PC-9 (cell line): ENCODE data around the gene AKT1. TPM values are rescaled to one million over a fixed set of nuclear protein-coding genes. Genes with fewer than 3 reads are reported as not detected.

ENCODE experiments used
- BruUV-seq: library from RNA; stranded (reverse); fragments of 400-500 nt; replicated peaks from 2 replicates; lab custom pipeline; 2021; lab: Mats Ljungman, UMichigan
- CTCF ChIA-PET: fragments of 300-600 bp; sonication (Branson Sonifier 250); formaldehyde crosslinking; loops from one replicate; lab custom pipeline; 2022; ENCODE audit warnings: antibody characterized with exemption; lab: Charles Lee
- POLR2A ChIA-PET: fragments of 300-600 bp; sonication (Branson Sonifier 250); formaldehyde crosslinking; loops from one replicate; lab custom pipeline; 2022; ENCODE audit warnings: antibody characterized with exemption; ENCODE audit not compliant: unreplicated experiment; lab: Charles Lee
- DNase-seq, 2 experiments: peaks; one replicate each; pipeline versions ENCODE4 v3.0.0 to v3.0.0-alpha.2; 2015 to 2022; ENCODE audit warnings: mixed read lengths in 1 of 2
- H2AFZ ChIP-seq: fragments of 200-600 bp; sonication (generic); 2 replicates; pipeline ENCODE4 v1.8.1; 2017; ENCODE audit warnings: antibody characterized with exemption
- H3F3A ChIP-seq: fragments of 200-600 bp; sonication (generic); 2 replicates; pipeline ENCODE4 v1.8.1; 2017; ENCODE audit warnings: antibody characterized with exemption, mild to moderate bottlenecking, low read depth; ENCODE audit not compliant: insufficient read depth
- H3K27ac ChIP-seq: fragments of 200-600 bp; sonication (generic); 2 replicates; pipeline ENCODE4 v1.6.1; 2016; ENCODE audit warnings: mixed run types
- H3K27me3 ChIP-seq: fragments of 200-600 bp; sonication (generic); 2 replicates; pipeline ENCODE4 v1.6.1; 2016; ENCODE audit warnings: low read depth, mixed run types; ENCODE audit not compliant: insufficient read depth
- H3K36me3 ChIP-seq: fragments of 200-600 bp; sonication (generic); 2 replicates; pipeline ENCODE4 v1.6.1; 2016; ENCODE audit warnings: low read depth, mixed run types
- H3K4me1 ChIP-seq: fragments of 200-600 bp; sonication (generic); replicated peaks from 2 replicates; pipeline ENCODE4 v1.6.1; 2016; ENCODE audit warnings: mixed run types; ENCODE audit not compliant: insufficient read depth
- H3K4me2 ChIP-seq: fragments of 200-600 bp; sonication (generic); 2 replicates; pipeline ENCODE4 v1.6.1; 2017; ENCODE audit warnings: mixed run types
- H3K4me3 ChIP-seq: fragments of 200-600 bp; sonication (generic); 2 replicates; pipeline ENCODE4 v1.6.1; 2016; ENCODE audit warnings: mixed run types
- H3K79me2 ChIP-seq: fragments of 200-600 bp; sonication (generic); 2 replicates; pipeline ENCODE4 v1.6.1; 2017; ENCODE audit warnings: low read depth, mixed run types
- H3K9me2 ChIP-seq: fragments of 200-600 bp; sonication (generic); 2 replicates; pipeline ENCODE4 v1.8.1; 2017; ENCODE audit warnings: mild to moderate bottlenecking; ENCODE audit not compliant: insufficient read depth
- H3K9me3 ChIP-seq: fragments of 200-600 bp; sonication (generic); 2 replicates; pipeline ENCODE4 v1.8.1; 2016; ENCODE audit warnings: low read depth; ENCODE audit not compliant: insufficient read depth
- H4K20me1 ChIP-seq: fragments of 200-600 bp; sonication (generic); 2 replicates; pipeline ENCODE4 v1.8.1; 2017; ENCODE audit not compliant: insufficient read depth
- EZH2 ChIP-seq: fragments of 200-600 bp; sonication (generic); IDR thresholded peaks from 2 replicates; pipeline ENCODE4 v1.8.0; 2017; ENCODE audit warnings: antibody characterized with exemption, low read depth
- intact Hi-C: fragments of 100-400 bp; cut with micrococcal nuclease; formaldehyde crosslinking; loops from one replicate; pipeline ENCODE4 v1.10.0; 2022; ENCODE audit not compliant: unreplicated experiment
- total RNA-seq: library from RNA; stranded (reverse); gene quantifications from 2 replicates; pipeline ENCODE4 v1.2.3, GENCODE V29; 2021
- TF ChIP-seq, protein P1 (sequence below): fragments of 200-600 bp; sonication (generic); conservative IDR thresholded peaks from 2 replicates; pipeline ENCODE4 v1.6.1; 2017; ENCODE audit warnings: mixed run types, antibody characterized with exemption, mild to moderate bottlenecking, moderate library complexity

Gene AKT1
- total RNA-seq, 1 experiment from 2014 or later: 107 TPM

DNA sequence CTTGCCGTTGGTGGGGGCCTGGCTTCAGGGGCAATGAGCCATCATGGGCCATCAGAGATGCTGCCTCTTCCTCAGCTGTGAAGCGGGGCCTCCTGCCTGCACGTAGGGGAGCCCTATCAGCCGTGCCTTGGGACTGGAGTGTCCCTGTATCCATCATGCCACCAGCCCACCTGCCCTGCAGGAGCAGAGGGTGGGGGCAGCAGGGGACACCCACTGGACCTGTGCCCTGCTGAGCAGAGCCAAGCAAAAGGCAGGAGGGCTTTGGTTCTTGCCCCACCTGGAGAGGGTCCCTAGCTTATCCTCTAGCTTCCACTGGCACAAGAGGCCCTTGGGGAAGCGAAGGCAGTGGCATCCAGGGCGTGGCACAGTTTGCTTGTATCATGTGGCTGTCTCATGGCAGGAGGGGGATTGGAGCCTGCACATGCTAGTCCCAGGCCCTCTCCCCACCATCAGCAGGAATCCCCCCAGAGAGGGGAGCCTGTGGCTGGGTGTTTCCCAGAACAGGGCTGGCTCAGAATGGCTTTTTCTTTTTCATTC, 61.4 kb downstream of the AKT1 start:
- Histone ChIP-seq H3K4me3 (no peak overlapping the region), H2AFZ (no peak overlapping the region), H3K79me2 (no peaks in the 10 kb centered on the region), H3K4me1 (no peaks in the 10 kb centered on the region), H3K4me2 (no peak overlapping the region), H3K27ac (no peak overlapping the region), H3K9me2 (no peaks in the 10 kb centered on the region), H4K20me1 (no peaks in the 10 kb centered on the region), H3K36me3 (no peaks in the 10 kb centered on the region), H3K9me3 (no peaks in the 10 kb centered on the region), H3F3A (no peaks in the 10 kb centered on the region), H3K27me3 (no peaks in the 10 kb centered on the region)
- intact Hi-C loops: no loop called here
- POLR2A ChIA-PET: no interaction called here
- no TSS peak for BruUV-seq
- DNase-seq: no peak
- TF ChIP-seq, protein P1, sequence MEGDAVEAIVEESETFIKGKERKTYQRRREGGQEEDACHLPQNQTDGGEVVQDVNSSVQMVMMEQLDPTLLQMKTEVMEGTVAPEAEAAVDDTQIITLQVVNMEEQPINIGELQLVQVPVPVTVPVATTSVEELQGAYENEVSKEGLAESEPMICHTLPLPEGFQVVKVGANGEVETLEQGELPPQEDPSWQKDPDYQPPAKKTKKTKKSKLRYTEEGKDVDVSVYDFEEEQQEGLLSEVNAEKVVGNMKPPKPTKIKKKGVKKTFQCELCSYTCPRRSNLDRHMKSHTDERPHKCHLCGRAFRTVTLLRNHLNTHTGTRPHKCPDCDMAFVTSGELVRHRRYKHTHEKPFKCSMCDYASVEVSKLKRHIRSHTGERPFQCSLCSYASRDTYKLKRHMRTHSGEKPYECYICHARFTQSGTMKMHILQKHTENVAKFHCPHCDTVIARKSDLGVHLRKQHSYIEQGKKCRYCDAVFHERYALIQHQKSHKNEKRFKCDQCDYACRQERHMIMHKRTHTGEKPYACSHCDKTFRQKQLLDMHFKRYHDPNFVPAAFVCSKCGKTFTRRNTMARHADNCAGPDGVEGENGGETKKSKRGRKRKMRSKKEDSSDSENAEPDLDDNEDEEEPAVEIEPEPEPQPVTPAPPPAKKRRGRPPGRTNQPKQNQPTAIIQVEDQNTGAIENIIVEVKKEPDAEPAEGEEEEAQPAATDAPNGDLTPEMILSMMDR: no peak
- no peak for TF ChIP-seq EZH2
- CTCF ChIA-PET: no interaction called here

DNA sequence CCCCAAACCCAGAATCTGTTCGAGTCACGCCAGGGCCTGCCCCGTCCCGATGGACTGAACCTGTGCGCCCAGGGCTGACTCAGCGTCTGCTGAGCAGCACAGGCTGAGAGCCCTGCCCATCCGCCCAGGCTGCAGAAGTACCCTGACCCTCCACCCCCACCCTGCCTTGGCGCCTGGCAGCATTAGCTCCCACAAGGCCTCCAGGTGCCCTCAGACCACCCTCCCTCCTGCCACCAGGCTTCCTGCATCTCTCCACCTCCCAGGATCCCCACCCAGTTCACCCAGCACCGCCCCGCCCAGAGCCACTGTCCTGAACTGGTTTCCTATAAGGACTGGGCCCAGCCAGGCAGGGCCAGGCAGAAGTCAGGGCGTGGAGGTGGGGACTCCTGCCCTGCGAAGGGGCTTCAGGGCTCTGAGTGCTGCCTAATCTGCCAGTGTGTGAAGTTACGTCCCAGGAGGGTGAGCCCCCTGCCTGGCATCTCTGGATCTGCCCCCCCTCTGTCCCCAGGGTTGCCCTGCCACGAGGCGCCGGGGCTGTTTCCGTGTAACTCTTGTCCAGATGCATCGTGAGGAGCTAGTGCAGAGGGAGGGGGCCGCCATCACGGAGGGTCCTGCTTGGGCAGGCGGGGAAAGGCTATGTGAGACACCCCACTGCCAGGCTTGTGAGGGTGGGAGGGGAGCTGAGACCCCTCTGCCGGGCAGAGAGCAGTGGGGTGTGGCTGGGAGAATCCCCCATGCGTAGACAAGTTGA, 62.4 kb downstream of the AKT1 start:
- Histone ChIP-seq H3K4me2 (no peak overlapping the region), H4K20me1 (no peaks in the 10 kb centered on the region), H2AFZ (no peak overlapping the region), H3K27me3 (no peaks in the 10 kb centered on the region), H3K9me3 (no peaks in the 10 kb centered on the region), H3K36me3 (no peaks in the 10 kb centered on the region), H3K4me1 (no peaks in the 10 kb centered on the region), H3K27ac (no peak overlapping the region), H3F3A (no peaks in the 10 kb centered on the region), H3K79me2 (no peaks in the 10 kb centered on the region), H3K9me2 (no peaks in the 10 kb centered on the region), H3K4me3 (no peak overlapping the region)
- intact Hi-C loops: no loop called here
- BruUV-seq: no TSS peak
- peak in 1 of 2 experiments; percentile 45 for DNase-seq
- TF ChIP-seq, protein P1: no peak
- TF ChIP-seq EZH2: no peak
- ChIA-PET CTCF (interaction anchor here (0.6 kb wide), 1 partner anchor 24 kb away, joined by 4 read pairs; no protein-coding TSS in a partner anchor), POLR2A (no interaction called here)

DNA sequence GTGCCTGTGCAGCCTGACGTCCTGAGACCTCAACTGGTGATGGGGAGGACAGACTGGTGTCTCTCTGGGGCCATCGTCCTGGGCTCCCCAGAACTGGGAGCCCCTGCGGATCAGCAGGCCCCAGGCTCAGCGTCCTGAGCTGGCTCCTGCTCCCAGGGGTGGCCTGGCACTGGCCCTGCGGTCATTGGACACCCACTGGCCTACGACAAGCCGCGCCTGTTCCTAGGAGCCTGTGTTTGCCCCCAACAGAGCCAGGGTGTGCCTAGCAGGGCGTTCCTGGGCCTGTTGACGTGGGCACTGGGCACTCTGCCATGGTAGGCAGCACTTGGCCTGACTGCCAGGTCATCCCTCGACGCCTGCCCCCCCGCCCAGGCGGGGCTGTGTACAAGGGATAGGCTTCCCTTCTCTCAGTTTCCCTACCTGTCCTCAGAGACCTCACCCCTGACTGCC, 63.2 kb downstream of the AKT1 start:
- Histone ChIP-seq H3K4me3 (no peak overlapping the region), H3K36me3 (no peaks in the 10 kb centered on the region), H3K4me1 (no peaks in the 10 kb centered on the region), H3K27ac (no peak overlapping the region), H4K20me1 (no peaks in the 10 kb centered on the region), H3K9me2 (no peaks in the 10 kb centered on the region), H3K79me2 (no peaks in the 10 kb centered on the region), H3K9me3 (no peaks in the 10 kb centered on the region), H3F3A (no peaks in the 10 kb centered on the region), H3K27me3 (no peaks in the 10 kb centered on the region), H3K4me2 (no peak overlapping the region), H2AFZ (no peak overlapping the region)
- intact Hi-C loops: no loop called here
- DNase-seq: peak in 1 of 2 experiments; percentile 72
- POLR2A ChIA-PET: no interaction called here
- TF ChIP-seq, protein P1: no peak
- no peak for TF ChIP-seq EZH2
- CTCF ChIA-PET: interaction anchor here (0.5 kb wide), 1 partner anchor 37 kb away, joined by 3 read pairs; no protein-coding TSS in a partner anchor
- BruUV-seq: no TSS peak
